ENCODE measurements around the gene SNTA1. TPM values are rescaled to one million over a fixed set of nuclear protein-coding genes. Genes with fewer than 3 reads are reported as not detected.

The SNTA1 gene
- total RNA-seq, 1 experiment from 2014 or later, result 9.9 TPM

DNA sequence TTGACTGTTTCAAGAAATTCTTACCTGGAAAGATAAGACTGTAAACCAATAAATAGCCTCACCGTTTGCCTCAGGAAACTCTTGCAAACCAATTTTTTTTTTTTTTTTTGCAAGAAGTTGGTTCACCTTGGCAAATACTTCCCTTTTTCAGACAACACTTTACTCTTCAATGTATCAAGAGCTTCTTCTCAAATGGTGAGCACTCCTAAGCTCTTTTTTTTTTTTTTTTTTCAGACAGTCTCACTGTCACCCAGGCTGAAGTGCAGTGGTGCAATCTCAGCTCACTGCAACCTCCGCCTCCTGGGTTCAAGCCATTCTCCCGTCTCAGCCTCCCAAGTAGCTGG lies 22.7 kb upstream of the SNTA1 start:
- no peak overlapping the region for H2BK20ac ChIP-seq (ENCODE audit: low read depth, low read length, poor library complexity, severe bottlenecking)
- H2AFZ ChIP-seq (ENCODE audit: low read length), result no peak overlapping the region
- H2BK5ac ChIP-seq (ENCODE audit: insufficient read length, low read length), result no peak overlapping the region
- no peaks in the 10 kb centered on the region for H3K79me2 ChIP-seq (ENCODE audit: insufficient read depth, low read length)
- no peaks in the 10 kb centered on the region for H3K27me3 ChIP-seq (ENCODE audit: insufficient read depth, low read length)
- H3K56ac ChIP-seq (ENCODE audit: insufficient read length, low read depth, low read length), result no peak overlapping the region
- DNase-seq, result no peak
- Mint-ChIP-seq H3K27me3 (ENCODE audit: low read depth) (no peaks in the 10 kb centered on the region), H3K4me1 (peaks cover 7 to 14% of the 10 kb centered on the region in 2 experiments), H3K9me3 (no peaks in the 10 kb centered on the region; a peak in 1 of 5 replicates), H3K27ac (no peak overlapping the region), H3K4me3 (no peak overlapping the region), H3K36me3 (ENCODE audit: insufficient read depth in 1 of 3, low read depth in 3 of 3) (no peaks in the 10 kb centered on the region)
- no peaks in the 10 kb centered on the region for H3K9me3 ChIP-seq (ENCODE audit: control insufficient read depth, low read depth, low read length)
- WGBS (ENCODE audit: extremely low coverage, insufficient read length, low lambda C conversion rate), result no CpG with 5 or more reads among the region's 3 CpGs
- H3K4me1 ChIP-seq (ENCODE audit: insufficient read depth, low read length), result no peaks in the 10 kb centered on the region
- H3K23ac ChIP-seq (ENCODE audit: insufficient read length, low read depth, low read length), result no peak overlapping the region
- H3K4ac ChIP-seq (ENCODE audit: low read depth, low read length), result no peak overlapping the region
- no peaks in the 10 kb centered on the region for H3K23me2 ChIP-seq (ENCODE audit: insufficient read length, low read depth, low read length, poor library complexity, severe bottlenecking)
- TF ChIP-seq, protein P1, sequence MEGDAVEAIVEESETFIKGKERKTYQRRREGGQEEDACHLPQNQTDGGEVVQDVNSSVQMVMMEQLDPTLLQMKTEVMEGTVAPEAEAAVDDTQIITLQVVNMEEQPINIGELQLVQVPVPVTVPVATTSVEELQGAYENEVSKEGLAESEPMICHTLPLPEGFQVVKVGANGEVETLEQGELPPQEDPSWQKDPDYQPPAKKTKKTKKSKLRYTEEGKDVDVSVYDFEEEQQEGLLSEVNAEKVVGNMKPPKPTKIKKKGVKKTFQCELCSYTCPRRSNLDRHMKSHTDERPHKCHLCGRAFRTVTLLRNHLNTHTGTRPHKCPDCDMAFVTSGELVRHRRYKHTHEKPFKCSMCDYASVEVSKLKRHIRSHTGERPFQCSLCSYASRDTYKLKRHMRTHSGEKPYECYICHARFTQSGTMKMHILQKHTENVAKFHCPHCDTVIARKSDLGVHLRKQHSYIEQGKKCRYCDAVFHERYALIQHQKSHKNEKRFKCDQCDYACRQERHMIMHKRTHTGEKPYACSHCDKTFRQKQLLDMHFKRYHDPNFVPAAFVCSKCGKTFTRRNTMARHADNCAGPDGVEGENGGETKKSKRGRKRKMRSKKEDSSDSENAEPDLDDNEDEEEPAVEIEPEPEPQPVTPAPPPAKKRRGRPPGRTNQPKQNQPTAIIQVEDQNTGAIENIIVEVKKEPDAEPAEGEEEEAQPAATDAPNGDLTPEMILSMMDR (conservative IDR thresholded peaks at IDR 0.05), result no peak
- H4K20me1 ChIP-seq (ENCODE audit: control insufficient read depth, insufficient read depth, insufficient read length), result no peaks in the 10 kb centered on the region
- H3K4me2 ChIP-seq (ENCODE audit: insufficient read depth, insufficient read length, low read length), result no peak overlapping the region
- H4K8ac ChIP-seq (replicated peaks; ENCODE audit: insufficient read length, low read depth, low read length), result no peak overlapping the region
- H2AK5ac ChIP-seq (ENCODE audit: insufficient read length, low read length), result no peak overlapping the region
- no peak overlapping the region for H3K14ac ChIP-seq (ENCODE audit: insufficient read depth, low read length)
- H3T11ph ChIP-seq (ENCODE audit: low read length), result no peak overlapping the region
- H2BK15ac ChIP-seq (ENCODE audit: low read depth, low read length), result no peak overlapping the region
- no peak overlapping the region for H2BK120ac ChIP-seq (ENCODE audit: low read depth, low read length, poor library complexity, severe bottlenecking)
- H2BK12ac ChIP-seq (ENCODE audit: insufficient read length, low read depth, low read length), result no peak overlapping the region
- no peaks in the 10 kb centered on the region for H3K79me1 ChIP-seq (ENCODE audit: insufficient read depth, low read depth, low read length, poor library complexity, severe bottlenecking)
- H3K27ac ChIP-seq (ENCODE audit: insufficient read length, low read depth, low read length), result no peak overlapping the region
- H4K5ac ChIP-seq (ENCODE audit: insufficient read length, low read depth, low read length), result no peak overlapping the region
- H3K18ac ChIP-seq (ENCODE audit: insufficient read length, low read depth, low read length), result no peak overlapping the region
- no peak overlapping the region for H3K9ac ChIP-seq (ENCODE audit: extremely low read depth, insufficient read length, low read length)
- H4K91ac ChIP-seq (ENCODE audit: insufficient read length, low read depth, low read length), result no peak overlapping the region

All from H9 (cell line).